Left ventricle myocardium inferior (tissue), 1 donor: ENCODE data around the gene GRIK3. TPM values are rescaled to one million over a fixed set of nuclear protein-coding genes. Genes with fewer than 3 reads are reported as not detected.

Experiments
- DNase-seq: peaks from one replicate; pipeline ENCODE4 v3.0.0-alpha.2; 2020
- H3K27ac ChIP-seq: fragments of 200-600 bp; replicated peaks from 2 replicates; pipeline ENCODE4 v1.8.0; 2021
- H3K27me3 ChIP-seq: fragments of 200-600 bp; 2 replicates; pipeline ENCODE4 v1.8.0; 2021; ENCODE audit warnings: low read depth
- H3K36me3 ChIP-seq: fragments of 200-600 bp; 2 replicates; pipeline ENCODE4 v1.8.0; 2021
- H3K4me1 ChIP-seq: fragments of 200-600 bp; 2 replicates; pipeline ENCODE4 v1.8.0; 2021
- H3K4me3 ChIP-seq: fragments of 200-600 bp; 2 replicates; pipeline ENCODE4 v1.8.0; 2021; ENCODE audit warnings: mild to moderate bottlenecking, moderate library complexity
- H3K9me3 ChIP-seq: fragments of 200-600 bp; replicated peaks from 2 replicates; pipeline ENCODE4 v1.8.0; 2021
- CTCF ChIP-seq: fragments of 200-600 bp; IDR thresholded peaks from 2 replicates; pipeline ENCODE4 v1.8.0; 2021; ENCODE audit warnings: antibody characterized with exemption, mild to moderate bottlenecking, borderline replicate concordance
- intact Hi-C: fragments of 100-400 bp; cut with micrococcal nuclease; formaldehyde crosslinking; loops from one replicate; pipeline ENCODE4 v1.11.0; 2022
- total RNA-seq: library from RNA; stranded (reverse); fragmentation: NEBNext Ultra II Directional; extraction: Animal tissue kit (Norgen Biotek cat#: 25700); gene quantifications from one replicate; pipeline ENCODE4 v1.2.1, GENCODE V29; 2021
- donor health status: DM: no; HTN: yes; CAD: no; lungs with severe emphysema.

The GRIK3 gene
- total RNA-seq, 1 donor from 2014 or later: 0.55 TPM

GRCh38 chr1:36776948-36777831, 257.1 kb downstream of the GRIK3 start:
- intact Hi-C loops: no loop called here
- H3K36me3 ChIP-seq: no peaks in the 10 kb centered on the region
- H3K27me3 ChIP-seq: peaks cover 99% of the 10 kb centered on the region
- no peak for DNase-seq
- H3K4me3 ChIP-seq: no peak overlapping the region
- no peak overlapping the region for H3K27ac ChIP-seq
- H3K4me1 ChIP-seq: no peaks in the 10 kb centered on the region
- TF ChIP-seq CTCF: no peak
- H3K9me3 ChIP-seq: no peaks in the 10 kb centered on the region

- Histone ChIP-seq H3K4me1 (no peaks in the 10 kb centered on the region), H3K9me3 (no peaks in the 10 kb centered on the region), H3K36me3 (no peaks in the 10 kb centered on the region), H3K27ac (no peak overlapping the region), H3K4me3 (no peak overlapping the region), H3K27me3 (peaks cover 99% of the 10 kb centered on the region)
- intact Hi-C loops: no loop called here
- no peak for DNase-seq
- no peak for TF ChIP-seq CTCF
Observed at GRCh38 chr1:36776256-36776655, 258.1 kb downstream of the GRIK3 start.

GRCh38 chr1:36775716-36776115, 258.6 kb downstream of the GRIK3 start:
- Histone ChIP-seq H3K27me3 (peaks cover 99% of the 10 kb centered on the region), H3K4me3 (no peak overlapping the region), H3K4me1 (no peaks in the 10 kb centered on the region), H3K27ac (no peak overlapping the region), H3K36me3 (no peaks in the 10 kb centered on the region), H3K9me3 (no peaks in the 10 kb centered on the region)
- intact Hi-C loops: no loop called here
- no peak for TF ChIP-seq CTCF
- no peak for DNase-seq

- Histone ChIP-seq H3K9me3 (no peaks in the 10 kb centered on the region), H3K36me3 (no peaks in the 10 kb centered on the region), H3K27ac (no peak overlapping the region), H3K27me3 (peaks cover 100% of the 10 kb centered on the region), H3K4me3 (no peak overlapping the region), H3K4me1 (no peaks in the 10 kb centered on the region)
- TF ChIP-seq CTCF: peak; percentile 17
- intact Hi-C loops: no loop called here
- DNase-seq: no peak
Observed at GRCh38 chr1:36773827-36774541, 260.3 kb downstream of the GRIK3 start.

- Histone ChIP-seq H3K27ac (no peak overlapping the region), H3K9me3 (no peaks in the 10 kb centered on the region), H3K4me3 (no peak overlapping the region), H3K4me1 (no peaks in the 10 kb centered on the region), H3K27me3 (peaks cover 100% of the 10 kb centered on the region), H3K36me3 (no peaks in the 10 kb centered on the region)
- TF ChIP-seq CTCF: no peak
- no peak for DNase-seq
- intact Hi-C loops: no loop called here
Observed at GRCh38 chr1:36772647-36773495, 261.4 kb downstream of the GRIK3 start.
